ENCODE data around the gene CRY2. TPM values are rescaled to one million over a fixed set of nuclear protein-coding genes. Genes with fewer than 3 reads are reported as not detected.

CRY2 gene
- total and polyA plus RNA-seq, 3 donors from 2014 or later, result 80.0 to 124 (median 109) TPM

DNA sequence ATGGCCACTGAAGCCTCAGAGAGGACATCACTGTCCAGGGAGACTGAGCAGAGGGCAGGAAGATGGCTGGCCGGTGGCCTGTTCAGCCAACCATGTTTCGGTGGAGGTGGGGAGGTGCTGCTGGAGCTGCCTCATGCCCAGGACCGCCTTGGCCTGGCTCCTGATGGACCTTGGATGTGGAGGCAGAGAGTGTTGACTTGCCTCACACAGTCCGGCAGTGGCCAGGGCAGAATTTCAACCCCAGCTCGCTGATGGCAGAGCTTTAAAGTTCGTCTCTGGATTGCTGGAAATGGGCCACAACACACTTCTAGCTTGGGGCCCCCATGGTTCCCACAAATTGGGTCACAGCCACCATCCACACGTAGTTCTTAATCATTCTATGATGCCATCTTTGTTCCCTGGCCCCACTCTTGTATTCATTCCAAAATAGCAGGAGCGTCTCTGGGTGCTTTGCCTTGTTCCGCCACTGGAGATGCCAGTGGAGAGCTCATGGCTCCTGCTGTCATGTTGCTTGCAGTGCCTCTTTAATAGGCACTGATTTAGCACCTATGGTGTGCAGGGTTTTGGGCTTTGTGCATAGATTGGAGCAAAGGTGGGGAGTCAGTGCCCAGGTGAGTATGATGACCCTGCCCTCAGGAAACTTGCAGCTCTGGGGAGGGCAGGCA lies 43.7 kb downstream of the CRY2 start:
- 87 to 96% methylated on average over 4 to 9 of the region's 9 CpGs for WGBS, 2 donors
- H3K4me3 ChIP-seq, result no peak overlapping the region
- TF ChIP-seq POLR2A (IDR thresholded peaks at IDR 0.05), result no peak
- TF ChIP-seq, protein P1, sequence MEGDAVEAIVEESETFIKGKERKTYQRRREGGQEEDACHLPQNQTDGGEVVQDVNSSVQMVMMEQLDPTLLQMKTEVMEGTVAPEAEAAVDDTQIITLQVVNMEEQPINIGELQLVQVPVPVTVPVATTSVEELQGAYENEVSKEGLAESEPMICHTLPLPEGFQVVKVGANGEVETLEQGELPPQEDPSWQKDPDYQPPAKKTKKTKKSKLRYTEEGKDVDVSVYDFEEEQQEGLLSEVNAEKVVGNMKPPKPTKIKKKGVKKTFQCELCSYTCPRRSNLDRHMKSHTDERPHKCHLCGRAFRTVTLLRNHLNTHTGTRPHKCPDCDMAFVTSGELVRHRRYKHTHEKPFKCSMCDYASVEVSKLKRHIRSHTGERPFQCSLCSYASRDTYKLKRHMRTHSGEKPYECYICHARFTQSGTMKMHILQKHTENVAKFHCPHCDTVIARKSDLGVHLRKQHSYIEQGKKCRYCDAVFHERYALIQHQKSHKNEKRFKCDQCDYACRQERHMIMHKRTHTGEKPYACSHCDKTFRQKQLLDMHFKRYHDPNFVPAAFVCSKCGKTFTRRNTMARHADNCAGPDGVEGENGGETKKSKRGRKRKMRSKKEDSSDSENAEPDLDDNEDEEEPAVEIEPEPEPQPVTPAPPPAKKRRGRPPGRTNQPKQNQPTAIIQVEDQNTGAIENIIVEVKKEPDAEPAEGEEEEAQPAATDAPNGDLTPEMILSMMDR (IDR thresholded peaks at IDR 0.05), result no peak
- H3K4me1 ChIP-seq, result no peaks in the 10 kb centered on the region
- no peaks in the 10 kb centered on the region for H3K27me3 ChIP-seq
- DNase-seq, result no peak
- H3K9me3 ChIP-seq, result no peaks in the 10 kb centered on the region
- intact Hi-C loops (cut with DNase I; ENCODE audit: low total_unique reads), result no loop called here
- no peak overlapping the region for H3K27ac ChIP-seq
- H3K36me3 ChIP-seq (ENCODE audit: low read depth, missing control alignments), result no peaks in the 10 kb centered on the region

DNA sequence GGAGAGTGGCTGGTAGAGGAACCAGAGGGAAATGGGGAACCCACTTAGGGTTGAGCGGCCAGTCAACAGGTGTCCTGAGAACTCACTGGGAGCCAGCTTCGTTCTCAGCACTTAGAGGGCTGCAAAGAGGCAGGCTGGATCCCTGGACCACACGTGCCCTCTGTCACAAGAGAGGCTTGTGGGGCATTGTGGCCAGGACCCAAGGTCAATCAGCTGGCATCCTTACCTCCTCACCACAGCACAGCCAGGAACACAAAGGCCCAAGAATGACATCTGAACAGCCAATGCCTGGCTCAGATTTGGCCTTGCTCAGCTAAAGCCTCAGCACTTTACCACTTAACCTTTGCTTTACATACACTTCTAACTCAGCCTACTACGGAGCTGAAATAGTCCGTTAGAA lies 45.6 kb downstream of the CRY2 start:
- no peak overlapping the region for H3K4me3 ChIP-seq

DNA sequence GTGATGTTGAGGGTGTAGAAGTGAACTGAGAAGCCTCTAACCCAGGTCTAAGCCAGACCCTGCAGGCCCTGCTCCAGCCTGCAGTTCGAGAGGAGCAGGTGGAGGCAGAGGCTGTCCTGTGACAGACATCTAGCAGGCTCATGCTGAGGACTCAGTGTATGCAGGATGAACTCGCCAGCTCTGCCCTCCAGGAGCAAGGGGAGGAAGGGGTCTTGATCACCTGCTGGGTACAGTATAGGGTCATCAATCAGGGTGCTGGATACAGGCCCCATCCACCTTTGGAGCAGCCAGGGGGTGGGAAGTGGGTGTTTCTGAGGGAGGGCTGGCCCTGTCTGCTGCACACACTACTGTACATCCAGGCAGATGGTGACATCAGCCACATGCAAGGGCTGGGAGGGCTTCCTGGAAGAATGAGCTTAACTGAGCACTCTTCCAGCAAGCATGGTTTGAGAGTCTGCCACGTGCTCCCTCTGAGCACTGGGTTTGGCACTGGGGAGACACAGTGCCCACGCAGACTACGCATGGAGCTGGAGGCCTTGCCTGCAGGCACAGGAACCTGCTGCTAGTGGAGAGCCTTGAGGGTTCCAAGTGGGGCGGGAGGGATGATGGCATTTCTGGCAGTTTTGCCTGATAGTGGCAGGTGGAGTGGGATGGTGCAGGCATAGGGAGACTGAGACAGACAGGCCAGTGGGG lies 47.4 kb downstream of the CRY2 start:
- 88 to 93% methylated on average over 4 to 6 of the region's 6 CpGs for WGBS, 2 donors
- H3K36me3 ChIP-seq (ENCODE audit: low read depth, missing control alignments), result no peaks in the 10 kb centered on the region
- peaks cover 17% of the 10 kb centered on the region for H3K4me1 ChIP-seq
- no peaks in the 10 kb centered on the region for H3K27me3 ChIP-seq
- H3K4me3 ChIP-seq, result no peak overlapping the region
- H3K9me3 ChIP-seq, result no peaks in the 10 kb centered on the region
- no peak overlapping the region for H3K27ac ChIP-seq
- intact Hi-C loops (cut with DNase I; ENCODE audit: low total_unique reads), result no loop called here
- TF ChIP-seq, protein P1 (IDR thresholded peaks at IDR 0.05), result no peak
- TF ChIP-seq POLR2A (IDR thresholded peaks at IDR 0.05), result no peak
- no peak for DNase-seq

More for the DNA sequence above, 45.6 kb downstream of the CRY2 start:
- Histone ChIP-seq H3K36me3 (ENCODE audit: low read depth, missing control alignments) (no peaks in the 10 kb centered on the region), H3K4me1 (peaks cover 8% of the 10 kb centered on the region), H3K27me3 (no peaks in the 10 kb centered on the region), H3K9me3 (no peaks in the 10 kb centered on the region), H3K27ac (no peak overlapping the region)
- DNase-seq, result peak; percentile 29
- TF ChIP-seq, protein P1 (IDR thresholded peaks at IDR 0.05), result no peak
- TF ChIP-seq POLR2A (IDR thresholded peaks at IDR 0.05), result no peak
- intact Hi-C loops (cut with DNase I; ENCODE audit: low total_unique reads), result no loop called here
- 75 to 80% methylated on average over 5 of the region's 5 CpGs for WGBS, 2 donors

DNA sequence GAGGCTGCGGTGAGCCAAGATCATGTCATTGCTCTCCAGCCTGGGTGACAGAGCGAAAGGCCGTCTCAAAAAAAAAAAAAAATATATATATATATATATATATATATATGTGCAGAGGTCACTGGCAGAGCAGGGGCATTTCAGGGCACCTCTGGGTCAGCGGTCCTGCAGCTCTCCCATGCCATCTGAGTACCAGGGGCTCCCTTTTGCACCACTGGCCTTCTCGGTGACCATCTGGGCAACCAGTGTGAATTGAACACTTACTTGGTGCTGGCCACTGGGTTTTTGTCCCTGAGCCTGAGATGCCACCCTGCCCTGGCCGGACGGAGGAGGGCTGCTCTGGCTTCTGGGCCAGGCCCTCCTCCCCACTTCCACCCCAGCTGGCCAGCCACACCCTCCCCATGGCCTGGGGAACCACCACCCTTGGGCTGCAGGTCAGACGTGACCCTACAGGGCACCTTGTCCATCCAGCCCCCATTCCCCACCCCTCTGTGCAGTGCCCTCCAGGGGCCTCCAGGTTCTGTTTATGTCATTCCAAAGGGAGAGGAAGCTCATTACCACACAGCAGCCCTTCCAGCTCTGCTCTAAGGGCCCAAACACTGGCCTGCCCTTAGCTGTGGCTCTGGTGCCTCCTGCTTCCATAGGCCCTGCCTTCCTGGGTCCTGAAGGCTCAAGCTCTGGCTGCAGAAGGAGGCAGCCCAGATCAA lies 48.4 kb downstream of the CRY2 start:
- no peak overlapping the region for H3K27ac ChIP-seq
- peaks cover 19% of the 10 kb centered on the region for H3K4me1 ChIP-seq
- TF ChIP-seq POLR2A (IDR thresholded peaks at IDR 0.05), result no peak
- TF ChIP-seq, protein P1 (IDR thresholded peaks at IDR 0.05), result no peak
- H3K9me3 ChIP-seq, result no peaks in the 10 kb centered on the region
- H3K4me3 ChIP-seq, result no peak overlapping the region
- no peak for DNase-seq
- intact Hi-C loops (cut with DNase I; ENCODE audit: low total_unique reads), result no loop called here
- 90 to 91% methylated on average over 8 of the region's 8 CpGs for WGBS, 2 donors
- no peaks in the 10 kb centered on the region for H3K27me3 ChIP-seq
- H3K36me3 ChIP-seq (ENCODE audit: low read depth, missing control alignments), result no peaks in the 10 kb centered on the region
